ENCODE results near the gene LYPD6B. TPM values are rescaled to one million over a fixed set of nuclear protein-coding genes. Genes with fewer than 3 reads are reported as not detected.

Gene LYPD6B
- total RNA-seq, 2 experiments from 2014 or later: not detected

GRCh38 chr2:149028891-149029290 is 9.6 kb upstream of the LYPD6B start:
- DNase-seq (no peak), ATAC-seq (no peak)
- no peaks in the 10 kb centered on the region for H3K4me1 Mint-ChIP-seq (ENCODE audit: low read depth)
- H3K27ac Mint-ChIP-seq: no peak overlapping the region
- TF ChIP-seq CTCF (IDR thresholded peaks at IDR 0.05): no peak
- no peaks in the 10 kb centered on the region for H3K36me3 Mint-ChIP-seq (ENCODE audit: low read depth)
- H3K27me3 Mint-ChIP-seq: peaks cover 15% of the 10 kb centered on the region
- CTCF ChIA-PET: interaction anchor here (1.0 to 1.4 kb wide), 4 partner anchors 9 to 533 kb away, joined by 3 to 11 read pairs (median 3); no protein-coding TSS in a partner anchor
- intact Hi-C loops (cut with micrococcal nuclease): no loop called here
- POLR2A ChIA-PET: no interaction called here
- no peaks in the 10 kb centered on the region for H3K9me3 Mint-ChIP-seq
- no peak overlapping the region for H3K4me3 Mint-ChIP-seq

GRCh38 chr2:149029307-149029965 is 9.1 kb upstream of the LYPD6B start:
- no peak for TF ChIP-seq CTCF (IDR thresholded peaks at IDR 0.05)
- peaks cover 13% of the 10 kb centered on the region for H3K27me3 Mint-ChIP-seq
- no peaks in the 10 kb centered on the region for H3K4me1 Mint-ChIP-seq (ENCODE audit: low read depth)
- no peaks in the 10 kb centered on the region for H3K9me3 Mint-ChIP-seq
- H3K36me3 Mint-ChIP-seq (ENCODE audit: low read depth): no peaks in the 10 kb centered on the region
- CTCF ChIA-PET: interaction anchor here (1.0 to 4.5 kb wide), 5 partner anchors 10 to 532 kb away, joined by 3 to 29 read pairs (median 3); no protein-coding TSS in a partner anchor
- ATAC-seq: no peak
- no peak overlapping the region for H3K4me3 Mint-ChIP-seq
- intact Hi-C loops (cut with micrococcal nuclease): no loop called here
- no peak for DNase-seq
- H3K27ac Mint-ChIP-seq: no peak overlapping the region
- POLR2A ChIA-PET: no interaction called here

GRCh38 chr2:149031396-149031795 is 7.1 kb upstream of the LYPD6B start:
- ChIA-PET CTCF (interaction anchor here (1.1 to 4.5 kb wide), 2 partner anchors 10 to 15 kb away, joined by 4 to 29 read pairs; no protein-coding TSS in a partner anchor), POLR2A (no interaction called here)
- no peaks in the 10 kb centered on the region for H3K9me3 Mint-ChIP-seq
- intact Hi-C loops (cut with micrococcal nuclease): no loop called here
- no peaks in the 10 kb centered on the region for H3K4me1 Mint-ChIP-seq (ENCODE audit: low read depth)
- no peaks in the 10 kb centered on the region for H3K36me3 Mint-ChIP-seq (ENCODE audit: low read depth)
- TF ChIP-seq CTCF (IDR thresholded peaks at IDR 0.05): no peak
- H3K27ac Mint-ChIP-seq: no peak overlapping the region
- peaks cover 16% of the 10 kb centered on the region for H3K27me3 Mint-ChIP-seq
- H3K4me3 Mint-ChIP-seq: no peak overlapping the region
- no peak for ATAC-seq
- DNase-seq: no peak

- DNase-seq (no peak), ATAC-seq (no peak)
- H3K4me1 Mint-ChIP-seq (ENCODE audit: low read depth): no peaks in the 10 kb centered on the region
- H3K4me3 Mint-ChIP-seq: no peak overlapping the region
- TF ChIP-seq CTCF (IDR thresholded peaks at IDR 0.05): no peak
- intact Hi-C loops (cut with micrococcal nuclease): no loop called here
- H3K36me3 Mint-ChIP-seq (ENCODE audit: low read depth): no peaks in the 10 kb centered on the region
- POLR2A ChIA-PET: no interaction called here
- no peaks in the 10 kb centered on the region for H3K9me3 Mint-ChIP-seq
- H3K27me3 Mint-ChIP-seq: peaks cover 26% of the 10 kb centered on the region
- CTCF ChIA-PET: interaction anchor here (4.5 kb wide), 1 partner anchor 17 kb away, joined by 29 read pairs; no protein-coding TSS in a partner anchor
- H3K27ac Mint-ChIP-seq: no peak overlapping the region
These were observed 4.8 kb upstream of the LYPD6B start for GRCh38 chr2:149033716-149034115.

GRCh38 chr2:149034406-149034805 is 4.1 kb upstream of the LYPD6B start:
- POLR2A ChIA-PET: no interaction called here
- Mint-ChIP-seq H3K9me3 (no peaks in the 10 kb centered on the region), H3K36me3 (ENCODE audit: low read depth) (no peaks in the 10 kb centered on the region), H3K27me3 (peaks cover 32% of the 10 kb centered on the region), H3K27ac (no peak overlapping the region), H3K4me1 (ENCODE audit: low read depth) (no peaks in the 10 kb centered on the region), H3K4me3 (no peak overlapping the region)
- intact Hi-C loops (cut with micrococcal nuclease): no loop called here
- ATAC-seq: no peak
- no peak for DNase-seq
- TF ChIP-seq CTCF (IDR thresholded peaks at IDR 0.05): no peak
- CTCF ChIA-PET: interaction anchor here (1.2 kb wide), 1 partner anchor 16 kb away, joined by 6 read pairs; no protein-coding TSS in a partner anchor

Measured in activated CD8-positive, alpha-beta T cell treated with anti-CD3 and anti-CD28 coated beads for 36 hours (primary cell).